Loucy (cell line): ENCODE data around the gene MAP1B.

Experiments
- H2AFZ ChIP-seq: fragments of 200-600 bp; sonication (generic); 2 replicates; pipeline ENCODE4 v1.6.0; 2016; ENCODE audit warnings: antibody characterized with exemption, mild to moderate bottlenecking, low read length, moderate library complexity
- H3F3A ChIP-seq: fragments of 200-600 bp; 2 replicates; pipeline ENCODE4 v1.6.0; 2016; ENCODE audit warnings: antibody characterized with exemption, low read depth, mild to moderate bottlenecking
- H3K27me3 ChIP-seq: fragments of 200-600 bp; sonication (generic); 2 replicates; pipeline ENCODE4 v1.6.1; 2014; ENCODE audit warnings: low read length, mild to moderate bottlenecking; ENCODE audit not compliant: insufficient read depth, poor library complexity, severe bottlenecking
- H3K36me3 ChIP-seq: fragments of 200-600 bp; sonication (generic); 2 replicates; pipeline ENCODE4 v1.6.1; 2016; ENCODE audit warnings: low read length; ENCODE audit not compliant: insufficient read depth
- H3K4me1 ChIP-seq: fragments of 200-600 bp; sonication (generic); 2 replicates; pipeline ENCODE4 v1.5.1; 2014; ENCODE audit warnings: low read length, mild to moderate bottlenecking; ENCODE audit not compliant: insufficient read depth, poor library complexity, severe bottlenecking
- H3K4me2 ChIP-seq: fragments of 200-600 bp; sonication (generic); 2 replicates; pipeline ENCODE4 v1.6.0; 2014; ENCODE audit warnings: antibody characterized with exemption, low read length, low read depth, mild to moderate bottlenecking; ENCODE audit not compliant: poor library complexity, severe bottlenecking
- H3K4me3 ChIP-seq: fragments of 200-600 bp; sonication (generic); 2 replicates; pipeline ENCODE4 v1.5.1; 2014; ENCODE audit warnings: low read length, mild to moderate bottlenecking, mixed read lengths; ENCODE audit not compliant: poor library complexity, severe bottlenecking
- H3K79me2 ChIP-seq: fragments of 200-600 bp; sonication (generic); 2 replicates; pipeline ENCODE4 v1.6.1; 2014; ENCODE audit warnings: low read length; ENCODE audit not compliant: insufficient read depth
- H3K9ac ChIP-seq: fragments of 200-600 bp; sonication (generic); 2 replicates; pipeline ENCODE4 v1.6.0; 2014; ENCODE audit warnings: mild to moderate bottlenecking, low read depth, low read length, moderate library complexity; ENCODE audit not compliant: poor library complexity, severe bottlenecking
- H3K9me2 ChIP-seq: fragments of 200-600 bp; sonication (generic); replicated peaks from 2 replicates; pipeline ENCODE4 v1.6.1; 2016; ENCODE audit warnings: low read depth, low read length, mixed read lengths
- H3K9me3 ChIP-seq: fragments of 200-600 bp; sonication (generic); 2 replicates; pipeline ENCODE4 v1.6.1; 2014; ENCODE audit warnings: mild to moderate bottlenecking, antibody characterized with exemption, low read length, low read depth; ENCODE audit not compliant: insufficient read depth
- H4K20me1 ChIP-seq: fragments of 200-600 bp; sonication (generic); 2 replicates; pipeline ENCODE4 v1.6.0; 2014; ENCODE audit warnings: antibody characterized with exemption, low read length, mild to moderate bottlenecking; ENCODE audit not compliant: insufficient read depth, poor library complexity, severe bottlenecking
- EZH2phosphoT487 ChIP-seq: fragments of 200-600 bp; IDR thresholded peaks from 2 replicates; pipeline ENCODE4 v1.6.1; 2018; ENCODE audit warnings: antibody characterized with exemption, mild to moderate bottlenecking, moderate library complexity, borderline replicate concordance
- TF ChIP-seq, protein P1 (sequence below): fragments of 200-600 bp; sonication (generic); conservative IDR thresholded peaks from 2 replicates; pipeline ENCODE4 v1.5.1; 2014; ENCODE audit warnings: mild to moderate bottlenecking, antibody characterized with exemption, low read length

The MAP1B gene

DNA sequence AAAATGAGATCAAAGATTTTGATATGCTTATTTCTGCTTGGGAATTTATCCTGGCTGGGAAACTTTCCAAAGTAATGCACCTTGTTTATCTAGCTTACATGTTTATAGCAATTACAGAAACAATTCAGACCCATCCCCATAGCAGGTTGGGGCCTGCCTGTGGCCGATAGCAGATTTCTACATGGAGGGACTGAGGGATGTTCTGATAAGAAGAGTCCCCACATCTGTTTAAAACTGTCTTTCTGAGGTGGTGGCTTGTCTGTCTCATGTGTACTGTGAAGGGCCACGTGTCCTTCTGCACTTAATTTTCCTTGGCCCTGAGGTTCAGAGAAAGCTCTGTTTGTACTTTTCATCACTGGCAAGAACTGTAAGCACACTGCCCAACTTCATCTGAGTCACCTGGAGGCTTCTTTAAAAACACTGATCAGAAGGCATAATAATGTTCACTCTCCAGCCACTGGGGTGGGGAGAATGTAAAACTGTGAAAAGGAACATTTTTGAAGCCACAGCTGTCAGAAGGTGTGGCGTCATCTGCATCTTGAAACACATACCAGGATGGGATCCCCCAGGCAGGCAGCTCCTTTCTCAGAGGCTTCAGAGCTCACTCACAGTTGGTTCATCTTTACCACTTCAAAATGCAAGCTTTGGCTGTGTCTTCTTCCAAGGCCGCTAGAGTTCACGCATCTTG, 80.3 kb downstream of the MAP1B start:
- no peaks in the 10 kb centered on the region for H3K36me3 ChIP-seq
- no peak for TF ChIP-seq EZH2phosphoT487
- TF ChIP-seq, protein P1, sequence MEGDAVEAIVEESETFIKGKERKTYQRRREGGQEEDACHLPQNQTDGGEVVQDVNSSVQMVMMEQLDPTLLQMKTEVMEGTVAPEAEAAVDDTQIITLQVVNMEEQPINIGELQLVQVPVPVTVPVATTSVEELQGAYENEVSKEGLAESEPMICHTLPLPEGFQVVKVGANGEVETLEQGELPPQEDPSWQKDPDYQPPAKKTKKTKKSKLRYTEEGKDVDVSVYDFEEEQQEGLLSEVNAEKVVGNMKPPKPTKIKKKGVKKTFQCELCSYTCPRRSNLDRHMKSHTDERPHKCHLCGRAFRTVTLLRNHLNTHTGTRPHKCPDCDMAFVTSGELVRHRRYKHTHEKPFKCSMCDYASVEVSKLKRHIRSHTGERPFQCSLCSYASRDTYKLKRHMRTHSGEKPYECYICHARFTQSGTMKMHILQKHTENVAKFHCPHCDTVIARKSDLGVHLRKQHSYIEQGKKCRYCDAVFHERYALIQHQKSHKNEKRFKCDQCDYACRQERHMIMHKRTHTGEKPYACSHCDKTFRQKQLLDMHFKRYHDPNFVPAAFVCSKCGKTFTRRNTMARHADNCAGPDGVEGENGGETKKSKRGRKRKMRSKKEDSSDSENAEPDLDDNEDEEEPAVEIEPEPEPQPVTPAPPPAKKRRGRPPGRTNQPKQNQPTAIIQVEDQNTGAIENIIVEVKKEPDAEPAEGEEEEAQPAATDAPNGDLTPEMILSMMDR: no peak

DNA sequence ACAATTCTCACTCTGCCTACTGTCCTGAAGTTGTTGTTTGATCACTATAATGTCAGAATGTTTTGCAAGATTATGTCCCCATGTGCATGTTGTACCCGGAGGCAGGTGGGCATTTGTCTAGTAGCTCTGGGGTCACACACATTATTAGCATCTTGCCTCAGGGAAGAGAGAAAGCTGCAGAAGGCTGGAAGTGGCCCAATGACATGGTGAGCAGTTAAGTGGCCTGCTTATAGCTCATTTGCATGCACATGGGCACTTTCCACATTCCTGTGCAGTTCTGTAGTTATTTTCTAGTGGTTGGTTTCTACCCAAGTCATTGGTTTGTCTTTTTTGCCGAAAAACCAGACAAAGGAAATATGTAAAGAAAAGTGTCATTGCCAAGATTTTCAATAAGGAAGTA, 80.9 kb downstream of the MAP1B start:
- Histone ChIP-seq H3K36me3 (no peaks in the 10 kb centered on the region), H3K79me2 (no peaks in the 10 kb centered on the region), H3K9ac (no peak overlapping the region), H3K4me3 (no peak overlapping the region), H3F3A (no peaks in the 10 kb centered on the region), H3K27me3 (no peaks in the 10 kb centered on the region), H3K4me2 (no peak overlapping the region), H3K4me1 (no peaks in the 10 kb centered on the region), H3K9me3 (no peaks in the 10 kb centered on the region), H2AFZ (no peak overlapping the region), H4K20me1 (no peaks in the 10 kb centered on the region), H3K9me2 (no peaks in the 10 kb centered on the region)
- TF ChIP-seq, protein P1: no peak
- no peak for TF ChIP-seq EZH2phosphoT487

More for the DNA sequence above, 80.3 kb downstream of the MAP1B start:
- H3K4me1 ChIP-seq: no peaks in the 10 kb centered on the region
- no peaks in the 10 kb centered on the region for H3K9me2 ChIP-seq
- H3K9ac ChIP-seq: no peak overlapping the region
- no peaks in the 10 kb centered on the region for H4K20me1 ChIP-seq
- no peaks in the 10 kb centered on the region for H3K9me3 ChIP-seq
- no peak overlapping the region for H3K4me2 ChIP-seq
- H3K27me3 ChIP-seq: no peaks in the 10 kb centered on the region
- H3K79me2 ChIP-seq: no peaks in the 10 kb centered on the region
- H2AFZ ChIP-seq: no peak overlapping the region
- H3F3A ChIP-seq: no peaks in the 10 kb centered on the region
- no peak overlapping the region for H3K4me3 ChIP-seq

DNA sequence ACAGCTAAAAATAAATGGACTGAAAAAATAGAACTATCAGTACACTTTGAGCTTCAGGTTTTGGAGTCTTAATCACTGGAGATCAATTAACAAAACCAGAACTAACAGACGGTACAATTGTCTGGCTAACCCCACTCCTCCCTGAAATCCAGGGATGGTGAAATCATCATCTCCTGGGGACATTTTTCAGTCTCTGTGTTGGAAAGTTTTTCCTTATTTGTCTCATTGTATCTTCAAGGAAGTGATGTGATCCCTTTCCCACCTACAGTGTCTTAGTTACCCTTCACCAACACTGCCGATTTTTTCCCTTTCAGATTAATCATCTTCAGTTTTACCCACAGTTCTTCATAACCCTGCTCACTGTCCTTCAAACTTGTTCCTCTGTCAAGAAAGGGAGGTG, 81.9 kb downstream of the MAP1B start:
- no peak overlapping the region for H3K4me2 ChIP-seq
- TF ChIP-seq EZH2phosphoT487: no peak
- no peak overlapping the region for H2AFZ ChIP-seq
- no peaks in the 10 kb centered on the region for H4K20me1 ChIP-seq
- no peak overlapping the region for H3K4me3 ChIP-seq
- no peak overlapping the region for H3K9ac ChIP-seq
- H3K79me2 ChIP-seq: no peaks in the 10 kb centered on the region
- no peaks in the 10 kb centered on the region for H3K36me3 ChIP-seq
- H3K4me1 ChIP-seq: no peaks in the 10 kb centered on the region
- no peaks in the 10 kb centered on the region for H3K27me3 ChIP-seq
- no peaks in the 10 kb centered on the region for H3K9me3 ChIP-seq
- no peaks in the 10 kb centered on the region for H3K9me2 ChIP-seq
- H3F3A ChIP-seq: no peaks in the 10 kb centered on the region

DNA sequence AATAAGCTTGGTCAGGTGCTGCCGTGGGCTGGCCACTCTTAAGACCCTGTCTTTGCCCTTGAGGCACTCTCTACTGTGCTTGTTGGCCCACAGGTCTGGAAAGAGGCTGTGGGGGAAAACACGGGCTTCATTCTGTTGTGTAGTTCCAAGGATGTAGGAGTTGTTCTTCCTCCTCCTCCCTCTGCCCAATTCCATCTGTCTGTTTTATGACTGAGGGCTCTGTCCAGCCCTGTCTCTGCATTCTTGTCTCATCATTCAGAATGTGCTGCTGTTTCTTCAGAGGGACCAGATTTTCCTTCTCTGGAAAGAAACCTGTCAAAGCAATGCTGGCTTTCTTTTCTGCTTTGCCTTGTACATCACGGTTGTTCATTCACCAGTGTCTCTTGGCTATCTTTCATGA, 84.1 kb downstream of the MAP1B start:
- H3K27me3 ChIP-seq: peaks cover 5% of the 10 kb centered on the region
- no peaks in the 10 kb centered on the region for H3K9me3 ChIP-seq
- no peaks in the 10 kb centered on the region for H3F3A ChIP-seq
- no peaks in the 10 kb centered on the region for H3K4me1 ChIP-seq
- H4K20me1 ChIP-seq: no peaks in the 10 kb centered on the region
- no peaks in the 10 kb centered on the region for H3K79me2 ChIP-seq
- H3K4me3 ChIP-seq: no peak overlapping the region
- no peak for TF ChIP-seq EZH2phosphoT487
- TF ChIP-seq, protein P1: no peak
- H2AFZ ChIP-seq: no peak overlapping the region
- H3K4me2 ChIP-seq: no peak overlapping the region
- no peaks in the 10 kb centered on the region for H3K36me3 ChIP-seq
- no peak overlapping the region for H3K9ac ChIP-seq
- H3K9me2 ChIP-seq: no peaks in the 10 kb centered on the region
